DND-41 (cell line): ENCODE results near the gene COLGALT1.
A peak's percentile ranks its signal among the peaks of the same experiment; 100 is the strongest.

Experiments
- ATAC-seq: fragments of 200-7000 bp; cut with Tn5 transposase; 3 replicates; pipeline ENCODE4 v1.9.1; 2021; ENCODE audit warnings: low read depth; ENCODE audit not compliant: insufficient read depth
- DNase-seq: peaks from one replicate; pipeline ENCODE4 v3.0.0-alpha.2; 2020
- H2AFZ ChIP-seq: 2 replicates; pipeline ENCODE4 v1.6.0; 2012; ENCODE audit warnings: low read depth, low read length
- H3K27ac ChIP-seq: 2 replicates; pipeline ENCODE4 v1.5.1; 2012; ENCODE audit warnings: low read length, inconsistent platforms
- H3K27me3 ChIP-seq: fragments of 200-600 bp; sonication (generic); 2 replicates; pipeline ENCODE4 v1.6.0; 2012; ENCODE audit warnings: low read length, mild to moderate bottlenecking, inconsistent platforms; ENCODE audit not compliant: insufficient read depth, poor library complexity
- H3K36me3 ChIP-seq: 2 replicates; pipeline ENCODE4 v1.5.1; 2012; ENCODE audit warnings: low read length, inconsistent platforms; ENCODE audit not compliant: insufficient read depth
- H3K4me1 ChIP-seq: 2 replicates; pipeline ENCODE4 v1.5.1; 2012; ENCODE audit warnings: mild to moderate bottlenecking, low read length; ENCODE audit not compliant: insufficient read depth
- H3K4me2 ChIP-seq: 2 replicates; pipeline ENCODE4 v1.6.0; 2012; ENCODE audit warnings: mild to moderate bottlenecking, moderate library complexity, low read length, inconsistent platforms; ENCODE audit not compliant: insufficient read depth
- H3K4me3 ChIP-seq, 2 experiments: fragments of 200-600 bp in 1 of 2; shearing (Covaris generic) in 1 of 2; 2 replicates each; pipeline ENCODE4 v1.5.1; 2012 to 2016; ENCODE audit warnings: inconsistent platforms in 2 of 2, low read length in 2 of 2, mild to moderate bottlenecking in 2 of 2, low read depth in 1 of 2, moderate library complexity in 1 of 2
- H3K79me2 ChIP-seq: 2 replicates; pipeline ENCODE4 v1.6.0; 2012; ENCODE audit warnings: low read length, inconsistent platforms; ENCODE audit not compliant: insufficient read depth
- H3K9ac ChIP-seq: 2 replicates; pipeline ENCODE4 v1.6.0; 2012; ENCODE audit warnings: low read depth, mild to moderate bottlenecking, inconsistent platforms, low read length, moderate library complexity
- H3K9me3 ChIP-seq: 2 replicates; pipeline ENCODE4 v1.5.1; 2012; ENCODE audit warnings: low read length, moderate library complexity, mild to moderate bottlenecking, inconsistent platforms; ENCODE audit not compliant: insufficient read depth, severe bottlenecking
- H4K20me1 ChIP-seq: 2 replicates; pipeline ENCODE4 v1.6.0; 2012; ENCODE audit warnings: low read length; ENCODE audit not compliant: insufficient read depth
- EZH2 ChIP-seq: IDR thresholded peaks from 3 replicates; pipeline ENCODE4 v1.6.1; 2012; ENCODE audit warnings: borderline replicate concordance, low read depth, mild to moderate bottlenecking, moderate library complexity, low read length, inconsistent platforms; ENCODE audit not compliant: severe bottlenecking
- TF ChIP-seq, protein P1 (sequence below): IDR thresholded peaks from 2 replicates; pipeline ENCODE4 v1.5.1; 2012; ENCODE audit warnings: borderline replicate concordance, low read length, moderate library complexity, mild to moderate bottlenecking; ENCODE audit not compliant: poor library complexity, severe bottlenecking; ENCODE audit errors: extremely low read depth

Gene COLGALT1

DNA sequence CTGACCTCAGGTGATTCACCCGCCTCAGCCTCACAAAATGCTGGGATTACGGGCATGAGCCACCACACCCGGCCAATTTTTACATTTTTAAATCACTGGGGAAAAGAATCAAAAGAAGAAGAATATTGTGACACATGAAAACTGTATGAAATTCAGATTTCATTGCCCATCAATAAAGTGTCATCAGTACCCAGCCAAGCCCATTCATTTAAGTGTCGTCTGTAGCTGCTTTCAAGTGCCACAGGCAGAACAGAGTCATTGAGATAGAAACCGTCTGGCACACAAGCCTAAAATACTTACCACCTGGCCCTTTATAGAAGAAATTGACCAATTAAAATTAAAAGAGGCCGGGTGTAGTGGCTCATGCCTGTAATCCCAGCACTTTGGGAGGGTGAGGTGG, 15.3 kb downstream of the COLGALT1 start:
- no peaks in the 10 kb centered on the region for H3K4me1 ChIP-seq
- peaks cover 77% of the 10 kb centered on the region for H3K36me3 ChIP-seq
- no peaks in the 10 kb centered on the region for H3K79me2 ChIP-seq
- H3K9me3 ChIP-seq: no peaks in the 10 kb centered on the region
- ATAC-seq (no peak), DNase-seq (no peak)
- no peak overlapping the region for H2AFZ ChIP-seq
- H3K9ac ChIP-seq: no peak overlapping the region
- no peak overlapping the region for H3K4me3 ChIP-seq
- H3K27ac ChIP-seq: no peak overlapping the region
- no peaks in the 10 kb centered on the region for H3K27me3 ChIP-seq
- no peak for TF ChIP-seq EZH2
- TF ChIP-seq, protein P1, sequence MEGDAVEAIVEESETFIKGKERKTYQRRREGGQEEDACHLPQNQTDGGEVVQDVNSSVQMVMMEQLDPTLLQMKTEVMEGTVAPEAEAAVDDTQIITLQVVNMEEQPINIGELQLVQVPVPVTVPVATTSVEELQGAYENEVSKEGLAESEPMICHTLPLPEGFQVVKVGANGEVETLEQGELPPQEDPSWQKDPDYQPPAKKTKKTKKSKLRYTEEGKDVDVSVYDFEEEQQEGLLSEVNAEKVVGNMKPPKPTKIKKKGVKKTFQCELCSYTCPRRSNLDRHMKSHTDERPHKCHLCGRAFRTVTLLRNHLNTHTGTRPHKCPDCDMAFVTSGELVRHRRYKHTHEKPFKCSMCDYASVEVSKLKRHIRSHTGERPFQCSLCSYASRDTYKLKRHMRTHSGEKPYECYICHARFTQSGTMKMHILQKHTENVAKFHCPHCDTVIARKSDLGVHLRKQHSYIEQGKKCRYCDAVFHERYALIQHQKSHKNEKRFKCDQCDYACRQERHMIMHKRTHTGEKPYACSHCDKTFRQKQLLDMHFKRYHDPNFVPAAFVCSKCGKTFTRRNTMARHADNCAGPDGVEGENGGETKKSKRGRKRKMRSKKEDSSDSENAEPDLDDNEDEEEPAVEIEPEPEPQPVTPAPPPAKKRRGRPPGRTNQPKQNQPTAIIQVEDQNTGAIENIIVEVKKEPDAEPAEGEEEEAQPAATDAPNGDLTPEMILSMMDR: no peak
- peaks cover 19% of the 10 kb centered on the region for H4K20me1 ChIP-seq
- no peak overlapping the region for H3K4me2 ChIP-seq

DNA sequence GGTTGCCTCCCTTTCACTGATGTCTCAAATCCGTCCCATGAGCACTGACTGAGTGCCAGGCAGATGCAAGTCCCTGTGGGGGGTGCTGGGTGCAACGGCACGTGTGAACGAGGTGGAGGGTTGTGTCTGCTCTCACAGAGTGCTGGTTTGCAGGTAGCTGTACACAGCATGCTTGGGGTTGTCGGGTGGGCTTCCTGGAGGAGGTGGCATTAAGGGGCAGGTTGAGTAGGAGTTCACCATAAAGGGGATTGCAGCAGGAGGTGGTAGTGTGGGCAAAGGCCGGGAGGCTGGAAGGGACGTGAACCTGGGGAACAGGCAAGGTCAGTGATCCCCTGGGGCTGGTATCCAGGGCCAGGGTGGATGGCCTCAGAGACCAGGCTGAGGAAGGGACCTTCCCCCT, 17.2 kb downstream of the COLGALT1 start:
- peaks cover 22% of the 10 kb centered on the region for H4K20me1 ChIP-seq
- peaks cover 79% of the 10 kb centered on the region for H3K36me3 ChIP-seq
- TF ChIP-seq EZH2: no peak
- TF ChIP-seq, protein P1: no peak
- no peak overlapping the region for H3K9ac ChIP-seq
- no peaks in the 10 kb centered on the region for H3K9me3 ChIP-seq
- no peak overlapping the region for H3K4me3 ChIP-seq
- no peaks in the 10 kb centered on the region for H3K4me1 ChIP-seq
- no peaks in the 10 kb centered on the region for H3K79me2 ChIP-seq
- H3K27me3 ChIP-seq: no peaks in the 10 kb centered on the region
- no peak for DNase-seq
- ATAC-seq: no peak
- no peak overlapping the region for H3K4me2 ChIP-seq
- no peak overlapping the region for H2AFZ ChIP-seq
- no peak overlapping the region for H3K27ac ChIP-seq

DNA sequence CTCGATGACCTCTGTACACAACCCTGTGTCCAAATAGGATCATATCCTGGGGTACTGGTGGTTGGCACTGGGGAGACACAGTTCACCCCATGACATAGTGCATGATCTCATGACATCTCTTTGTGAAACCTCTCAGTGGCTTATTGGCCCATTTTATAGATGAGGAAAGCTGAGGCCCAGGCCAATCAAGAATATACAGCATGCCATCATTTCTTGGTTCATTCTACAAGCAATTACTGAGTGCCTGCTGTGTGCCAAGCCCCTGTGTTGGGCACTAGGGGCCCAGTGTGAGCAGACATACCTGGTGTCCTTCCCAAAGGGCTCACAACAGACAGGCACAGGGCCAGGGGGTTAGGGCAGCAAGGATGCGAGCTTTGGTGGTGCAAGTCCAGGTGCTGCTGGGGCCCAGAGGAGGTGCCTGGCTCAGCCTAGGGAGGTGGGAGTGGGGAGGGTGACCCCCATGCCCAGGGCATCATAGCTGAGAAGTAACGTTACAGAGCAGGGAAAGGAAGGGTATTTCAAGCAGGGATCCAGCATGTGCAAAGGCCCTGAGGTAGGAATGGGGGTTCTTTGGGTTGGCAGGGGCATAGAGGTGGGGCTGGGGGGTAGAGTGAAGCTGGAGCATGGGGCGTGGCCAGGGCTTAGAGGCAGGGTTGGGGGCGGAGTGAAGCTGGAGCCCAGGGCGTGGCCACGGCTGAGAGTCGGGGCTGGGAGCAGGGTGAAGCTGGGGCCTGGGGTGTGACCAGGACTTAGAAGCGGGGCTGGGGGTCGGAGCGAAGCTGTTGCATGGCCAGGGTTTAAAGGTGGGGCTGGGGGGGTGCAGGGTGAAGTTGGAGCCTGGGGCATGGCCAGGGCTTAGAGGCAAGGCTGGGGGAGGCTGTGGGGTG, 20.7 kb downstream of the COLGALT1 start:
- Histone ChIP-seq H3K9ac (no peak overlapping the region), H3K4me1 (no peaks in the 10 kb centered on the region), H3K4me2 (no peak overlapping the region), H3K27ac (no peak overlapping the region), H3K79me2 (no peaks in the 10 kb centered on the region), H3K27me3 (no peaks in the 10 kb centered on the region), H3K4me3 (no peak overlapping the region), H3K9me3 (no peaks in the 10 kb centered on the region), H3K36me3 (peaks cover 85% of the 10 kb centered on the region), H4K20me1 (peaks cover 34% of the 10 kb centered on the region), H2AFZ (no peak overlapping the region)
- no peak for TF ChIP-seq EZH2
- TF ChIP-seq, protein P1: no peak
- DNase-seq (peak; percentile 39), ATAC-seq (peak; percentile 35; the same call in 2 of the 3 replicates)
